Activated B cell treated with CpG ODN at 0.5 μM for 24 hours (primary cell): ENCODE data around the gene SFMBT1. TPM values are rescaled to one million over a fixed set of nuclear protein-coding genes. Genes with fewer than 3 reads are reported as not detected.
"Not testable (repeated sequence)": the region's sequence is repeated elsewhere in the genome, so short reads cannot be mapped to it uniquely, and the experiment has no call there.

Source experiments
- ATAC-seq: fragments of 200-7000 bp; cut with Tn5 transposase; one replicate; pipeline ENCODE4 v1.10.0; 2021; ENCODE audit warnings: low read depth, mild to moderate bottlenecking, moderate library complexity
- CTCF ChIA-PET: fragments of 350-600 bp; sonication (Branson Sonifier 250); formaldehyde crosslinking; loops from one replicate; lab custom pipeline; 2021; ENCODE audit warnings: antibody characterized with exemption; lab: Charles Lee
- POLR2A ChIA-PET: fragments of 350-600 bp; sonication (Branson Sonifier 250); formaldehyde crosslinking; loops from one replicate; lab custom pipeline; 2021; ENCODE audit warnings: antibody characterized with exemption; lab: Charles Lee
- DNase-seq: peaks from one replicate; pipeline ENCODE4 v3.0.0; 2022
- H3K27ac Mint-ChIP-seq: one replicate; pipeline ENCODE4 v1.8.0; 2020; ENCODE audit warnings: mixed read lengths
- H3K27me3 Mint-ChIP-seq: one replicate; pipeline ENCODE4 v1.8.0; 2021; ENCODE audit warnings: mixed read lengths
- H3K36me3 Mint-ChIP-seq: one replicate; pipeline ENCODE4 v1.8.0; 2021; ENCODE audit warnings: low read depth, mixed read lengths
- H3K4me1 Mint-ChIP-seq: one replicate; pipeline ENCODE4 v1.8.0; 2021; ENCODE audit warnings: mixed read lengths
- H3K4me3 Mint-ChIP-seq: one replicate; pipeline ENCODE4 v1.8.0; 2020; ENCODE audit warnings: mild to moderate bottlenecking, mixed read lengths
- H3K9me3 Mint-ChIP-seq: one replicate; pipeline ENCODE4 v1.8.0; 2020; ENCODE audit warnings: mixed read lengths
- intact Hi-C: fragments of 100-400 bp; cut with micrococcal nuclease; formaldehyde crosslinking; loops from one replicate; pipeline ENCODE4 v1.15.1; 2024
- total RNA-seq: library from RNA; stranded (reverse); gene quantifications from 2 replicates; pipeline ENCODE4 v1.2.3, GENCODE V29; 2022
- TF ChIP-seq, protein P1 (sequence below): fragments of 200-600 bp; IDR thresholded peaks from one replicate; pipeline ENCODE4 v1.8.0; 2022; ENCODE audit warnings: antibody characterized with exemption, mild to moderate bottlenecking

The SFMBT1 gene
- total RNA-seq, 1 donor from 2014 or later, result 31.6 TPM

DNA sequence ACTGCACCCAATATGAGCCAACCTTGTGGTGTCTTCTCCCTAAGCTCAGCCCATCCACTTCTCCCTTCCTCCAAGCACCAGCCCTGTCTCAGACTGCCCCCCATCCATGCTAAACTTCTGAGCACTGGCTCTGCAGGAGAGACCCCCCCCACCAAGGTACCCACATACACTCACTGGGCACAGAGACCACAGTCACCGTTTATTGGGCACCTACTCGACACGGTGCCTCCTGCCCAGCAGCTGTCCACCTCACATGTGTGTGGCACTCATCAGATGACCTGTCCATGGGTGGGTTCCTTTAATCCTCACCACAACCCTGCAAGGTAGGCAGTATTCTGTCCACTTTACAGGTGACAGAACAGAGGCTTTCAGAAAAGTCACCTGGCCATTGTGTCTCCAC lies 22.3 kb upstream of the SFMBT1 start:
- Mint-ChIP-seq H3K27ac (no peak overlapping the region), H3K4me1 (peaks cover 9% of the 10 kb centered on the region), H3K36me3 (no peaks in the 10 kb centered on the region), H3K9me3 (no peaks in the 10 kb centered on the region), H3K4me3 (no peak overlapping the region), H3K27me3 (peaks cover 11% of the 10 kb centered on the region)
- ChIA-PET CTCF (no interaction called here), POLR2A (no interaction called here)
- no peak for ATAC-seq
- DNase-seq, result no peak
- TF ChIP-seq, protein P1, sequence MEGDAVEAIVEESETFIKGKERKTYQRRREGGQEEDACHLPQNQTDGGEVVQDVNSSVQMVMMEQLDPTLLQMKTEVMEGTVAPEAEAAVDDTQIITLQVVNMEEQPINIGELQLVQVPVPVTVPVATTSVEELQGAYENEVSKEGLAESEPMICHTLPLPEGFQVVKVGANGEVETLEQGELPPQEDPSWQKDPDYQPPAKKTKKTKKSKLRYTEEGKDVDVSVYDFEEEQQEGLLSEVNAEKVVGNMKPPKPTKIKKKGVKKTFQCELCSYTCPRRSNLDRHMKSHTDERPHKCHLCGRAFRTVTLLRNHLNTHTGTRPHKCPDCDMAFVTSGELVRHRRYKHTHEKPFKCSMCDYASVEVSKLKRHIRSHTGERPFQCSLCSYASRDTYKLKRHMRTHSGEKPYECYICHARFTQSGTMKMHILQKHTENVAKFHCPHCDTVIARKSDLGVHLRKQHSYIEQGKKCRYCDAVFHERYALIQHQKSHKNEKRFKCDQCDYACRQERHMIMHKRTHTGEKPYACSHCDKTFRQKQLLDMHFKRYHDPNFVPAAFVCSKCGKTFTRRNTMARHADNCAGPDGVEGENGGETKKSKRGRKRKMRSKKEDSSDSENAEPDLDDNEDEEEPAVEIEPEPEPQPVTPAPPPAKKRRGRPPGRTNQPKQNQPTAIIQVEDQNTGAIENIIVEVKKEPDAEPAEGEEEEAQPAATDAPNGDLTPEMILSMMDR, result no peak
- intact Hi-C loops, result no loop called here

DNA sequence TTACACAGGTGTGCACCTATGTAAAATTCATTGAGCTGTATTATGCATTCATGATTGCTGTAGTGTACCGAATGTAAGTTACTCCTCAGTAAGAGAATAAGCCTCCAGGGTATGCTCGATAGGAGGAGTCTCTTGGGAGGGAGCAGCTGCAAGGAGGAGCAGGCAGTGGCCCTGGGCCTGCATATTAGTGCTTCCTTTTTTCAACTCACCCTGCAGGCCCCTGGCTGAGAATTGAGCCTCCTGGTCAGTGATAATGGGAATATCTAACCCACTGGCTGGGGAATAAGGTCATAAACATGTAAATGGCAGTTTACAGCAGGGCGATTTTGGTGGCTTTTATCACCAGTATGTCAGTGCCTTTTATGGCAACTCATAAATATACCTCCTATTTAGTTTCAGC lies 21.7 kb upstream of the SFMBT1 start:
- Mint-ChIP-seq H3K27ac (no peak overlapping the region), H3K4me3 (no peak overlapping the region), H3K36me3 (no peaks in the 10 kb centered on the region), H3K4me1 (peaks cover 5% of the 10 kb centered on the region), H3K9me3 (no peaks in the 10 kb centered on the region), H3K27me3 (peaks cover 11% of the 10 kb centered on the region)
- TF ChIP-seq, protein P1, result no peak
- DNase-seq (no peak), ATAC-seq (no peak)
- intact Hi-C loops, result no loop called here
- CTCF ChIA-PET, result no interaction called here
- POLR2A ChIA-PET, result no interaction called here

DNA sequence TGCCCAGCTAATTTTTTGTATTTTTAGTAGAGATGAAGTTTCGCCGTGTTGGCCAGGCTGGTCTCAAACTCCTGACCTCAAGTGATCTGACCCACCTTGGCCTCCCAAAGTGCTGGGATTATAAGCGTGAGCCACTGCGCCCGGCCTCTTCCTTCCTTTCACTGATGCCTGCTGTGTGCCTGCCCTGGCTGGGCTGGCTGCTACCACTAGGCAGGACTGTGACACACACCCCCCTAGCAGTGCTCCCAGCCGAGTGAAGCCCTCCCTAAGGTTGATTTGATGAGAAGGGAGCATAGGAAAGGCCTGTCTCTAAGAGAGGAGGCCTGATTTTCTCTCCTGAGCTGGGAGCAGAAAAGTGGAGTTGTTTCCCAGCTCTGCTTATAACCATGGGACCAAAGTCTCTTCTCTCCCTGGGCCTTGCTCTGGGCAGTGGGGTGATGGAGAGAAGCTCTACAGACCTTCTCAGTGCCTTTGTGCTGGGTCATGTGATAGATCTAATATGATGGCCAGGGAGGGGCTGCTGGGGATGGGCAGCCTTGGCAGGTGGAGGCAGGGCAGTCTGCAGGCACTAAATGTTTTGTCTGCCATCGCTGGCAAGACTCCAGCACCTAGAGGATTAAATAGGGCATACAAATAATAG lies 20.1 kb upstream of the SFMBT1 start:
- TF ChIP-seq, protein P1, result no peak
- H3K36me3 Mint-ChIP-seq, result no peaks in the 10 kb centered on the region
- no peaks in the 10 kb centered on the region for H3K9me3 Mint-ChIP-seq
- POLR2A ChIA-PET, result no interaction called here
- CTCF ChIA-PET, result no interaction called here
- intact Hi-C loops, result no loop called here
- H3K27ac Mint-ChIP-seq, result no peak overlapping the region
- H3K4me3 Mint-ChIP-seq, result no peak overlapping the region
- H3K27me3 Mint-ChIP-seq, result peaks cover 15% of the 10 kb centered on the region
- no peaks in the 10 kb centered on the region for H3K4me1 Mint-ChIP-seq
- ATAC-seq, result no peak
- DNase-seq, result no peak

DNA sequence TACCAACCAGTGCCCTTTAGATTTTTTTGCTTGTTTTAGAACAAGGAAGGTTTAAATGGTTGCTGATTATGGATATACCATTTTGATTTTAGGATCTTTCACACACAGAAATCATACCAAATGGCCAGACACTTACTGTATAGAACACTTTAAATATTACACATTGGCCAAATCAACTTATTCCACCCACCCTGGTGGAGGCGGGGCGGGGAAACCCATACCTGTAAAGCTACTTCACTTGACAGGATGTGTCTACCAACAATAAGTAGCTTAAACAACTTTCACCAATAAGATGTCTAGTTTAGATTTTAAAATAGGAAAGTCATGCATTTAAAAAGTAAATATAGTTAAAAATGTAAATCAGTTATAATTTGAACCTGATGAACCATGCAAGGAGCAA lies 17.0 kb upstream of the SFMBT1 start:
- no peak overlapping the region for H3K27ac Mint-ChIP-seq
- ATAC-seq (no peak), DNase-seq (no peak)
- no peaks in the 10 kb centered on the region for H3K4me1 Mint-ChIP-seq
- H3K4me3 Mint-ChIP-seq, result no peak overlapping the region
- no peaks in the 10 kb centered on the region for H3K36me3 Mint-ChIP-seq
- ChIA-PET POLR2A (no interaction called here), CTCF (no interaction called here)
- intact Hi-C loops, result no loop called here
- no peaks in the 10 kb centered on the region for H3K9me3 Mint-ChIP-seq
- TF ChIP-seq, protein P1, result no peak
- peaks cover 15% of the 10 kb centered on the region for H3K27me3 Mint-ChIP-seq

DNA sequence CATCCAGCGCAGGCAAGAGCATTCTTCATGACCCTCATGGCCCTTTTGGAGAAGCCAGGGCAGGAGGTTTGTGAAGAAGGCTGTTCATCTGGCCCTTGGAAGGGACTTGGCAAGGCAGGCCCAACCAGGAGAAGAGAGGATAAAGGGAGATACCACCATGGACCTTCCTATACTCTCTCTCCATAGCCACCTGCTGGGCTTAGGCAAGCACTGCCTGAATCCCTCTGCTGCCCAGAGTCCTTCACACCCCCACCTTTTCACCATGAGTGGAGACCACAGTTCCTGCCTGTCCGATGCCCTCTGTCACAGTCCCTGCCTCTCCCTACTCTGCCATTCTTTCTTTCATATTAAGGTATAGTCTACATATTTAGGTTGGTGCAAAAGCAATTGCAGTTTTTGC lies 10.6 kb upstream of the SFMBT1 start:
- Mint-ChIP-seq H3K4me1 (no peaks in the 10 kb centered on the region), H3K9me3 (no peaks in the 10 kb centered on the region), H3K4me3 (no peak overlapping the region), H3K36me3 (no peaks in the 10 kb centered on the region), H3K27me3 (no peaks in the 10 kb centered on the region), H3K27ac (no peak overlapping the region)
- no peak for DNase-seq
- TF ChIP-seq, protein P1, result no peak
- ChIA-PET CTCF (no interaction called here), POLR2A (no interaction called here)
- intact Hi-C loops, result no loop called here
- peak; percentile 49 for ATAC-seq

DNA sequence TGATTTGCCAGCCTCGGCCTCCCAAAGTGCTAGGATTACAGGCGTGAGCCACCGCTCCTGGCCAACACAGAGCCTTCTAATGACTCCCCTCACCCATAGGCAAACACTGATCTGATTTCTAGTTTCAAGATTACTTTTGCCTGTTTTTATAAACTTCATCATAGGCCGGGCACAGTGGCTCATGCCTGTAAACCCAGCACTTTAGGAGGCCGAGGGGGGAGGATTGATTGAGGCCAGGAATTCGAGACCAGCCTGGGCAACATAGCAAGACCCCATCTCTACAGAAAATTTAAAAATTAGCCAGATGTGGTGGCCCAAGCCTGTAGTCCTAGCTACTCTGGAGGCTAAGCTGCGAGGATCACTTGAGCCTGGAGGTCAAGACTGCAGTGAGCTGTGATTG lies 8.4 kb upstream of the SFMBT1 start:
- intact Hi-C loops, H3K9me3 Mint-ChIP-seq, POLR2A ChIA-PET, DNase-seq, H3K27me3 Mint-ChIP-seq, H3K27ac Mint-ChIP-seq, H3K36me3 Mint-ChIP-seq, ATAC-seq, H3K4me3 Mint-ChIP-seq, H3K4me1 Mint-ChIP-seq, CTCF ChIA-PET: not testable (repeated sequence)
